GM19025 (cell line): ENCODE measurements around the gene SYT13.

Source experiments
- ATAC-seq: cut with Tn5 transposase; IDR thresholded peaks from one replicate; pipeline ENCODE4 v1.9.1; 2021; ENCODE audit warnings: mild to moderate bottlenecking, low read depth, moderate library complexity; ENCODE audit not compliant: unreplicated experiment

Gene SYT13

GRCh38 chr11:45225961-45226871 is 59.9 kb downstream of the SYT13 start:
- no peak for ATAC-seq

GRCh38 chr11:45225277-45225676 is 60.9 kb downstream of the SYT13 start:
- no peak for ATAC-seq

GRCh38 chr11:45224766-45225165 is 61.4 kb downstream of the SYT13 start:
- no peak for ATAC-seq

GRCh38 chr11:45223496-45223895 is 62.6 kb downstream of the SYT13 start:
- ATAC-seq, result no peak

GRCh38 chr11:45219411-45219810 is 66.7 kb downstream of the SYT13 start:
- ATAC-seq, result no peak

GRCh38 chr11:45218705-45219104 is 67.4 kb downstream of the SYT13 start:
- ATAC-seq, result no peak

GRCh38 chr11:45217991-45218390 is 68.2 kb downstream of the SYT13 start:
- no peak for ATAC-seq

- no peak for ATAC-seq
Observed at GRCh38 chr11:45216901-45217300, 69.2 kb downstream of the SYT13 start.

- no peak for ATAC-seq
Observed at GRCh38 chr11:45216031-45216430, 70.1 kb downstream of the SYT13 start.

GRCh38 chr11:45215098-45215865 is 70.9 kb downstream of the SYT13 start:
- ATAC-seq, result no peak

GRCh38 chr11:45213717-45214116 is 72.4 kb downstream of the SYT13 start:
- ATAC-seq, result no peak

GRCh38 chr11:45213316-45213665 is 72.8 kb downstream of the SYT13 start:
- no peak for ATAC-seq

GRCh38 chr11:45212566-45213315 is 73.4 kb downstream of the SYT13 start:
- ATAC-seq, result no peak

- ATAC-seq, result no peak
Observed at GRCh38 chr11:45211732-45212131, 74.4 kb downstream of the SYT13 start.

- ATAC-seq, result no peak
Observed at GRCh38 chr11:45210846-45211245, 75.3 kb downstream of the SYT13 start.

- ATAC-seq, result no peak
Observed at GRCh38 chr11:45209891-45210699, 76.0 kb downstream of the SYT13 start.

- no peak for ATAC-seq
Observed at GRCh38 chr11:45209000-45209879, 76.9 kb downstream of the SYT13 start.

- no peak for ATAC-seq
Observed at GRCh38 chr11:45208135-45208534, 78.0 kb downstream of the SYT13 start.

GRCh38 chr11:45205978-45206377 is 80.2 kb downstream of the SYT13 start:
- ATAC-seq, result no peak
